HEK293 (cell line): ENCODE measurements around the gene ANKRD13A.

Experiments
- CTCF ChIP-seq: fragments of 450-650 bp; formaldehyde crosslinking; IDR thresholded peaks from 2 replicates; pipeline ENCODE4 v1.5.1; 2016; ENCODE audit warnings: missing biosample characterization, missing genetic modification characterization
- TCF7L2 ChIP-seq: IDR thresholded peaks from 2 replicates; pipeline ENCODE4 v1.6.1; 2011; ENCODE audit warnings: low read depth, mild to moderate bottlenecking, inconsistent platforms, low read length, moderate library complexity, borderline replicate concordance
- WT1 ChIP-seq: fragments of 450-650 bp; formaldehyde crosslinking; IDR thresholded peaks from 2 replicates; pipeline ENCODE4 v1.5.1; 2016; ENCODE audit warnings: missing biosample characterization, missing genetic modification characterization
- ZNF146 ChIP-seq: fragments of 450-650 bp; formaldehyde crosslinking; IDR thresholded peaks from 2 replicates; pipeline ENCODE4 v1.5.1; 2016; ENCODE audit warnings: missing biosample characterization, missing genetic modification characterization
- ZNF274 ChIP-seq, 2 experiments: fragments of 200-500 bp in 1 of 2; fragments of 450-650 bp in 1 of 2; sonication (Bioruptor generic) in 1 of 2; formaldehyde crosslinking in 1 of 2; IDR thresholded peaks; 2 replicates each; pipeline versions ENCODE4 v1.5.1 to v1.6.1; 2014 to 2016; ENCODE audit warnings: borderline replicate concordance in 1 of 2, inconsistent platforms in 1 of 2, low read length in 1 of 2, missing biosample characterization in 1 of 2, missing genetic modification characterization in 1 of 2
- ZNF280D ChIP-seq: fragments of 450-650 bp; formaldehyde crosslinking; IDR thresholded peaks from 2 replicates; pipeline ENCODE4 v1.5.1; 2016; ENCODE audit warnings: missing biosample characterization, missing genetic modification characterization
- ZNF341 ChIP-seq: fragments of 450-650 bp; formaldehyde crosslinking; IDR thresholded peaks from 2 replicates; pipeline ENCODE4; 2016; ENCODE audit warnings: low read depth, missing biosample characterization, missing genetic modification characterization
- ZNF366 ChIP-seq: fragments of 450-650 bp; formaldehyde crosslinking; conservative IDR thresholded peaks from 2 replicates; pipeline ENCODE4 v1.5.1; 2016; ENCODE audit warnings: missing biosample characterization, missing genetic modification characterization
- ZNF37A ChIP-seq: fragments of 450-650 bp; IDR thresholded peaks from 2 replicates; pipeline ENCODE4 v1.5.1; 2018; ENCODE audit warnings: missing biosample characterization, missing genetic modification characterization
- ZNF416 ChIP-seq: fragments of 450-650 bp; formaldehyde crosslinking; IDR thresholded peaks from 2 replicates; pipeline ENCODE4 v1.5.1; 2016; ENCODE audit warnings: missing biosample characterization, missing genetic modification characterization
- ZNF549 ChIP-seq: fragments of 450-650 bp; IDR thresholded peaks from 2 replicates; pipeline ENCODE4 v1.5.1; 2018; ENCODE audit warnings: missing biosample characterization, missing genetic modification characterization, mild to moderate bottlenecking, inconsistent platforms, moderate library complexity
- ZNF747 ChIP-seq: fragments of 450-650 bp; formaldehyde crosslinking; IDR thresholded peaks from 2 replicates; pipeline ENCODE4 v1.5.1; 2016; ENCODE audit warnings: missing biosample characterization, missing genetic modification characterization
- TF ChIP-seq, protein P1 (sequence below): fragments of 450-650 bp; formaldehyde crosslinking; optimal IDR thresholded peaks from 2 replicates; pipeline ENCODE3; 2016; ENCODE audit warnings: missing biosample characterization, mild to moderate bottlenecking, missing genetic modification characterization
- TF ChIP-seq, protein P2 (sequence below): fragments of 450-650 bp; formaldehyde crosslinking; IDR thresholded peaks from 2 replicates; pipeline ENCODE4 v1.5.1; 2016; ENCODE audit warnings: missing biosample characterization, missing genetic modification characterization

DNA sequence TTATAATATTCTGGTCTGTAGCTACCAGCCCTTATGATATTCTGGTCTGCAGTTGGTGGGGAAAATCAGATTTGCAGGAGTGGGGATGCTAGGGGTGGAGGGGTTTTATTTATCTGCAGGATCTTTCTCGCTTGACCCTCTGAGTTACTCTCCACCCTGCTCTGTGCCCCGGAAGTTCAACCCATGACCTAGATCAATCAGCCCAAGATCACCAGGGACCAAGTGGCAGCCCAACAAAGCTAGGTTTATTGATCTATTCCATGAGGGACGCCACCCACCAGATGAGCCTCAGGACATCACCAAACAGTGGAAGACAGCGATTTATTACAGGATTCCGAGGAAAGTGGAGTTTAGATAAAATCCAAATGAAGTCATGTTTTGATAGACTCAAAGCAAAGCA lies 74.9 kb downstream of the ANKRD13A start:
- TF ChIP-seq CTCF (tag by site-specific recombination) (no peak), ZNF341 (tag by site-specific recombination) (no peak), TCF7L2 (no peak), ZNF37A (no peak), ZNF280D (tag by site-specific recombination) (no peak), ZNF274 (IDR thresholded peaks at IDR 0.05; ENCODE audit: low read length) (no peak), ZNF274 (tag by site-specific recombination; IDR thresholded peaks at IDR 0.05; ENCODE audit: borderline replicate concordance) (no peak), ZNF549 (tag by site-specific recombination) (no peak), WT1 (tag by site-specific recombination) (no peak), ZNF146 (no peak), ZNF747 (tag by site-specific recombination) (no peak), ZNF416 (tag by site-specific recombination) (no peak), ZNF366 (tag by site-specific recombination) (no peak)
- TF ChIP-seq, protein P1, sequence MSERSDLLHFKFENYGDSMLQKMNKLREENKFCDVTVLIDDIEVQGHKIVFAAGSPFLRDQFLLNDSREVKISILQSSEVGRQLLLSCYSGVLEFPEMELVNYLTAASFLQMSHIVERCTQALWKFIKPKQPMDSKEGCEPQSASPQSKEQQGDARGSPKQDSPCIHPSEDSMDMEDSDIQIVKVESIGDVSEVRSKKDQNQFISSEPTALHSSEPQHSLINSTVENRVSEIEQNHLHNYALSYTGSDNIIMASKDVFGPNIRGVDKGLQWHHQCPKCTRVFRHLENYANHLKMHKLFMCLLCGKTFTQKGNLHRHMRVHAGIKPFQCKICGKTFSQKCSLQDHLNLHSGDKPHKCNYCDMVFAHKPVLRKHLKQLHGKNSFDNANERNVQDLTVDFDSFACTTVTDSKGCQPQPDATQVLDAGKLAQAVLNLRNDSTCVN (tag by site-specific recombination) = no peak
- TF ChIP-seq, protein P2, sequence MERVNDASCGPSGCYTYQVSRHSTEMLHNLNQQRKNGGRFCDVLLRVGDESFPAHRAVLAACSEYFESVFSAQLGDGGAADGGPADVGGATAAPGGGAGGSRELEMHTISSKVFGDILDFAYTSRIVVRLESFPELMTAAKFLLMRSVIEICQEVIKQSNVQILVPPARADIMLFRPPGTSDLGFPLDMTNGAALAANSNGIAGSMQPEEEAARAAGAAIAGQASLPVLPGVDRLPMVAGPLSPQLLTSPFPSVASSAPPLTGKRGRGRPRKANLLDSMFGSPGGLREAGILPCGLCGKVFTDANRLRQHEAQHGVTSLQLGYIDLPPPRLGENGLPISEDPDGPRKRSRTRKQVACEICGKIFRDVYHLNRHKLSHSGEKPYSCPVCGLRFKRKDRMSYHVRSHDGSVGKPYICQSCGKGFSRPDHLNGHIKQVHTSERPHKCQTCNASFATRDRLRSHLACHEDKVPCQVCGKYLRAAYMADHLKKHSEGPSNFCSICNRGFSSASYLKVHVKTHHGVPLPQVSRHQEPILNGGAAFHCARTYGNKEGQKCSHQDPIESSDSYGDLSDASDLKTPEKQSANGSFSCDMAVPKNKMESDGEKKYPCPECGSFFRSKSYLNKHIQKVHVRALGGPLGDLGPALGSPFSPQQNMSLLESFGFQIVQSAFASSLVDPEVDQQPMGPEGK (tag by site-specific recombination) = no peak
